ENCODE measurements around the gene STK25.

- TF ChIP-seq CTCF (IDR thresholded peaks at IDR 0.05; ENCODE audit: insufficient read depth, low read depth, low read length): no peak
- no peak for TF ChIP-seq EZH2 (IDR thresholded peaks at IDR 0.05; ENCODE audit: insufficient read depth, low read length)
Observed at GRCh38 chr2:241456546-241456945, 51.8 kb downstream of the STK25 start.
